ENCODE results near the gene DCST2. TPM values are rescaled to one million over a fixed set of nuclear protein-coding genes. Genes with fewer than 3 reads are reported as not detected.

Gene DCST2
- total and polyA plus RNA-seq, 9 of the 15 experiments (the other 6 are each of a cell fraction or from before 2014, with no cell fraction given) = 0.09 to 0.49 (median 0.11) TPM; not detected in 3

DNA sequence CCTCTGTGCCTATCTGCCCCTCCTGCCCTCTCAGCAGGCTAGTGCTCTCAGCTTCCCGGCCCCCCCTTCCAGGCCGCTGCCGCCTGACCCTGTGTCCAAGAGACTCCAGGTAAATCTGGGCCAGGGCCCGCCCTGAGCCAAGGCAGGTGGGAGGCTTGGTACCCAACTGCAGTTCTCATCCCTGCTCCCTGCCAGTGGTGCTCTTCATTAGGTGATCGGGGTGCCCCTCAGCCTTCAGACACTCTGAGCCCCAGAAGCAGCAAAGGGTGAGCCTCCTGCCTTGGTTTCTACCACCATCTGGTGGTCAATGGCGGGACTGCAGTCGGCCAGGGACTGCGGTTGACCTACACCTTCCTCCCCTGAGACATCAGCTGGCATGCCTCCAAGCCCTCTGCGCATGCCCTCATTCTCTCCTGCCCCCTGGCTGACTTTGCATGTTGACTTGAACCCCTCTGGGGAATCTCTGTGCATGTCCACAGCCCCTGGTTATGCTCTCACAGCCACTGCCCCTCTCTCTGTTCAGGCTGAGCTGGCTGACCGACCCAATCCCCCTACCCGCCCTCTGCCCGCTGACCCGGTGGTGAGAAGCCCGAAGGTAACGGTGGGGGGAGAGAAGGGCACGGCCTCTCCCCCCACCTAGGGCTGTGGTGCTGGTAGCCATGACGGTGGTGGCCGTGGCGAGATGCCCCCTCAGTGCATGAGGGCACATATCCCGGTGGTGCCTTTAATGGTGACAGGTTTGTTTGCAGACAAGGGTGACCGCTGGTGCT lies 28.0 kb upstream of the DCST2 start (continued):
- TF ChIP-seq GMEB1 (CRISPR knock-in tag; IDR thresholded peaks at IDR 0.05) (no peak), TEAD2 (tag; IDR thresholded peaks at IDR 0.05) (no peak), RBM14 (IDR thresholded peaks at IDR 0.05; ENCODE audit: borderline replicate concordance, insufficient read depth, low read depth, low read length) (no peak), SRSF3 (IDR thresholded peaks at IDR 0.05; ENCODE audit: insufficient read depth, low read length) (no peak), DDX20 (tag; IDR thresholded peaks at IDR 0.05; ENCODE audit: low read depth) (no peak), STAT5A (IDR thresholded peaks at IDR 0.05; ENCODE audit: borderline replicate concordance, low read length) (no peak), ZNF512 (tag; IDR thresholded peaks at IDR 0.05) (no peak), BMI1 (IDR thresholded peaks at IDR 0.05; ENCODE audit: low read length) (no peak), SAFB (IDR thresholded peaks at IDR 0.05; ENCODE audit: borderline replicate concordance, low read depth, low read length) (no peak)
- TF ChIP-seq, protein P1, sequence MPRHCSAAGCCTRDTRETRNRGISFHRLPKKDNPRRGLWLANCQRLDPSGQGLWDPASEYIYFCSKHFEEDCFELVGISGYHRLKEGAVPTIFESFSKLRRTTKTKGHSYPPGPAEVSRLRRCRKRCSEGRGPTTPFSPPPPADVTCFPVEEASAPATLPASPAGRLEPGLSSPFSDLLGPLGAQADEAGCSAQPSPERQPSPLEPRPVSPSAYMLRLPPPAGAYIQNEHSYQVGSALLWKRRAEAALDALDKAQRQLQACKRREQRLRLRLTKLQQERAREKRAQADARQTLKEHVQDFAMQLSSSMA (CRISPR knock-in tag; IDR thresholded peaks at IDR 0.05) = no peak
- TF ChIP-seq, protein P2, sequence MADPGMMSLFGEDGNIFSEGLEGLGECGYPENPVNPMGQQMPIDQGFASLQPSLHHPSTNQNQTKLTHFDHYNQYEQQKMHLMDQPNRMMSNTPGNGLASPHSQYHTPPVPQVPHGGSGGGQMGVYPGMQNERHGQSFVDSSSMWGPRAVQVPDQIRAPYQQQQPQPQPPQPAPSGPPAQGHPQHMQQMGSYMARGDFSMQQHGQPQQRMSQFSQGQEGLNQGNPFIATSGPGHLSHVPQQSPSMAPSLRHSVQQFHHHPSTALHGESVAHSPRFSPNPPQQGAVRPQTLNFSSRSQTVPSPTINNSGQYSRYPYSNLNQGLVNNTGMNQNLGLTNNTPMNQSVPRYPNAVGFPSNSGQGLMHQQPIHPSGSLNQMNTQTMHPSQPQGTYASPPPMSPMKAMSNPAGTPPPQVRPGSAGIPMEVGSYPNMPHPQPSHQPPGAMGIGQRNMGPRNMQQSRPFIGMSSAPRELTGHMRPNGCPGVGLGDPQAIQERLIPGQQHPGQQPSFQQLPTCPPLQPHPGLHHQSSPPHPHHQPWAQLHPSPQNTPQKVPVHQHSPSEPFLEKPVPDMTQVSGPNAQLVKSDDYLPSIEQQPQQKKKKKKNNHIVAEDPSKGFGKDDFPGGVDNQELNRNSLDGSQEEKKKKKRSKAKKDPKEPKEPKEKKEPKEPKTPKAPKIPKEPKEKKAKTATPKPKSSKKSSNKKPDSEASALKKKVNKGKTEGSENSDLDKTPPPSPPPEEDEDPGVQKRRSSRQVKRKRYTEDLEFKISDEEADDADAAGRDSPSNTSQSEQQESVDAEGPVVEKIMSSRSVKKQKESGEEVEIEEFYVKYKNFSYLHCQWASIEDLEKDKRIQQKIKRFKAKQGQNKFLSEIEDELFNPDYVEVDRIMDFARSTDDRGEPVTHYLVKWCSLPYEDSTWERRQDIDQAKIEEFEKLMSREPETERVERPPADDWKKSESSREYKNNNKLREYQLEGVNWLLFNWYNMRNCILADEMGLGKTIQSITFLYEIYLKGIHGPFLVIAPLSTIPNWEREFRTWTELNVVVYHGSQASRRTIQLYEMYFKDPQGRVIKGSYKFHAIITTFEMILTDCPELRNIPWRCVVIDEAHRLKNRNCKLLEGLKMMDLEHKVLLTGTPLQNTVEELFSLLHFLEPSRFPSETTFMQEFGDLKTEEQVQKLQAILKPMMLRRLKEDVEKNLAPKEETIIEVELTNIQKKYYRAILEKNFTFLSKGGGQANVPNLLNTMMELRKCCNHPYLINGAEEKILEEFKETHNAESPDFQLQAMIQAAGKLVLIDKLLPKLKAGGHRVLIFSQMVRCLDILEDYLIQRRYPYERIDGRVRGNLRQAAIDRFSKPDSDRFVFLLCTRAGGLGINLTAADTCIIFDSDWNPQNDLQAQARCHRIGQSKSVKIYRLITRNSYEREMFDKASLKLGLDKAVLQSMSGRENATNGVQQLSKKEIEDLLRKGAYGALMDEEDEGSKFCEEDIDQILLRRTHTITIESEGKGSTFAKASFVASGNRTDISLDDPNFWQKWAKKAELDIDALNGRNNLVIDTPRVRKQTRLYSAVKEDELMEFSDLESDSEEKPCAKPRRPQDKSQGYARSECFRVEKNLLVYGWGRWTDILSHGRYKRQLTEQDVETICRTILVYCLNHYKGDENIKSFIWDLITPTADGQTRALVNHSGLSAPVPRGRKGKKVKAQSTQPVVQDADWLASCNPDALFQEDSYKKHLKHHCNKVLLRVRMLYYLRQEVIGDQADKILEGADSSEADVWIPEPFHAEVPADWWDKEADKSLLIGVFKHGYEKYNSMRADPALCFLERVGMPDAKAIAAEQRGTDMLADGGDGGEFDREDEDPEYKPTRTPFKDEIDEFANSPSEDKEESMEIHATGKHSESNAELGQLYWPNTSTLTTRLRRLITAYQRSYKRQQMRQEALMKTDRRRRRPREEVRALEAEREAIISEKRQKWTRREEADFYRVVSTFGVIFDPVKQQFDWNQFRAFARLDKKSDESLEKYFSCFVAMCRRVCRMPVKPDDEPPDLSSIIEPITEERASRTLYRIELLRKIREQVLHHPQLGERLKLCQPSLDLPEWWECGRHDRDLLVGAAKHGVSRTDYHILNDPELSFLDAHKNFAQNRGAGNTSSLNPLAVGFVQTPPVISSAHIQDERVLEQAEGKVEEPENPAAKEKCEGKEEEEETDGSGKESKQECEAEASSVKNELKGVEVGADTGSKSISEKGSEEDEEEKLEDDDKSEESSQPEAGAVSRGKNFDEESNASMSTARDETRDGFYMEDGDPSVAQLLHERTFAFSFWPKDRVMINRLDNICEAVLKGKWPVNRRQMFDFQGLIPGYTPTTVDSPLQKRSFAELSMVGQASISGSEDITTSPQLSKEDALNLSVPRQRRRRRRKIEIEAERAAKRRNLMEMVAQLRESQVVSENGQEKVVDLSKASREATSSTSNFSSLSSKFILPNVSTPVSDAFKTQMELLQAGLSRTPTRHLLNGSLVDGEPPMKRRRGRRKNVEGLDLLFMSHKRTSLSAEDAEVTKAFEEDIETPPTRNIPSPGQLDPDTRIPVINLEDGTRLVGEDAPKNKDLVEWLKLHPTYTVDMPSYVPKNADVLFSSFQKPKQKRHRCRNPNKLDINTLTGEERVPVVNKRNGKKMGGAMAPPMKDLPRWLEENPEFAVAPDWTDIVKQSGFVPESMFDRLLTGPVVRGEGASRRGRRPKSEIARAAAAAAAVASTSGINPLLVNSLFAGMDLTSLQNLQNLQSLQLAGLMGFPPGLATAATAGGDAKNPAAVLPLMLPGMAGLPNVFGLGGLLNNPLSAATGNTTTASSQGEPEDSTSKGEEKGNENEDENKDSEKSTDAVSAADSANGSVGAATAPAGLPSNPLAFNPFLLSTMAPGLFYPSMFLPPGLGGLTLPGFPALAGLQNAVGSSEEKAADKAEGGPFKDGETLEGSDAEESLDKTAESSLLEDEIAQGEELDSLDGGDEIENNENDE (IDR thresholded peaks at IDR 0.05; ENCODE audit: low read depth, low read length) = no peak

All from K562 (cell line).